Measurements from ENCODE around the gene DLGAP1. TPM values are rescaled to one million over a fixed set of nuclear protein-coding genes. Genes with fewer than 3 reads are reported as not detected.

Gene DLGAP1
- total and polyA plus RNA-seq, 3 donors from 2014 or later: 18.6 to 93.8 (median 69.1) TPM

- Histone ChIP-seq H3K4me1 (no peaks in the 10 kb centered on the region), H3K4me3 (no peak overlapping the region), H3K27ac (no peak overlapping the region), H3K9me3 (no peaks in the 10 kb centered on the region), H3K27me3 (no peaks in the 10 kb centered on the region), H3K36me3 (ENCODE audit: low read depth, missing control alignments) (no peaks in the 10 kb centered on the region)
- intact Hi-C loops (cut with DNase I; ENCODE audit: low total_unique reads): no loop called here
- 32 to 40% methylated on average over 13 of the region's 13 CpGs for WGBS, 2 donors
- peak; percentile 90 for DNase-seq
- no peak for TF ChIP-seq POLR2A (IDR thresholded peaks at IDR 0.05)
- TF ChIP-seq CTCF (IDR thresholded peaks at IDR 0.05): peak; percentile 59 to 80 (median 71)
Observed at GRCh38 chr18:4106407-4107033, 348.6 kb downstream of the DLGAP1 start.

- TF ChIP-seq POLR2A (IDR thresholded peaks at IDR 0.05) (no peak), CTCF (IDR thresholded peaks at IDR 0.05) (no peak)
- H3K27me3 ChIP-seq: no peaks in the 10 kb centered on the region
- no peak overlapping the region for H3K4me3 ChIP-seq
- no peaks in the 10 kb centered on the region for H3K9me3 ChIP-seq
- no peak overlapping the region for H3K27ac ChIP-seq
- intact Hi-C loops (cut with DNase I; ENCODE audit: low total_unique reads): no loop called here
- no peaks in the 10 kb centered on the region for H3K36me3 ChIP-seq (ENCODE audit: low read depth, missing control alignments)
- H3K4me1 ChIP-seq: no peaks in the 10 kb centered on the region
- WGBS, 2 donors: 64 to 76% methylated on average over 1 of the region's 1 CpG
- DNase-seq: no peak
Observed at GRCh38 chr18:4102901-4103300, 352.2 kb downstream of the DLGAP1 start.

- H3K4me1 ChIP-seq: no peaks in the 10 kb centered on the region
- no peaks in the 10 kb centered on the region for H3K36me3 ChIP-seq (ENCODE audit: low read depth, missing control alignments)
- no peak overlapping the region for H3K4me3 ChIP-seq
- intact Hi-C loops (cut with DNase I; ENCODE audit: low total_unique reads): no loop called here
- no peaks in the 10 kb centered on the region for H3K9me3 ChIP-seq
- no peak for DNase-seq
- H3K27me3 ChIP-seq: no peaks in the 10 kb centered on the region
- 89 to 97% methylated on average over 5 of the region's 5 CpGs for WGBS, 2 donors
- no peak overlapping the region for H3K27ac ChIP-seq
- TF ChIP-seq CTCF (IDR thresholded peaks at IDR 0.05) (no peak), POLR2A (IDR thresholded peaks at IDR 0.05) (no peak)
Observed at GRCh38 chr18:4101009-4101408, 354.1 kb downstream of the DLGAP1 start.

- no peaks in the 10 kb centered on the region for H3K36me3 ChIP-seq (ENCODE audit: low read depth, missing control alignments)
- DNase-seq: no peak
- no peak overlapping the region for H3K4me3 ChIP-seq
- 42 to 66% methylated on average over 4 of the region's 4 CpGs for WGBS, 2 donors
- H3K27ac ChIP-seq: no peak overlapping the region
- H3K27me3 ChIP-seq: no peaks in the 10 kb centered on the region
- H3K4me1 ChIP-seq: no peaks in the 10 kb centered on the region
- TF ChIP-seq POLR2A (IDR thresholded peaks at IDR 0.05): no peak
- H3K9me3 ChIP-seq: no peaks in the 10 kb centered on the region
- intact Hi-C loops (cut with DNase I; ENCODE audit: low total_unique reads): no loop called here
Observed at GRCh38 chr18:4096486-4096885, 358.6 kb downstream of the DLGAP1 start.

GRCh38 chr18:4093676-4094075 lies 361.4 kb downstream of the DLGAP1 start:
- intact Hi-C loops (cut with DNase I; ENCODE audit: low total_unique reads): no loop called here
- no peaks in the 10 kb centered on the region for H3K9me3 ChIP-seq
- H3K4me1 ChIP-seq: no peaks in the 10 kb centered on the region
- WGBS, 2 donors: 53 to 55% methylated on average over 2 of the region's 2 CpGs
- no peak for DNase-seq
- H3K36me3 ChIP-seq (ENCODE audit: low read depth, missing control alignments): no peaks in the 10 kb centered on the region
- H3K27ac ChIP-seq: no peak overlapping the region
- H3K27me3 ChIP-seq: no peaks in the 10 kb centered on the region
- TF ChIP-seq POLR2A (IDR thresholded peaks at IDR 0.05) (no peak), CTCF (IDR thresholded peaks at IDR 0.05) (no peak)
- H3K4me3 ChIP-seq: no peak overlapping the region

Data from testis (tissue), 3 donors.